Neural cell (in vitro differentiated cells): ENCODE measurements around the gene ALDH16A1.

Experiments used
- EZH2 ChIP-seq: fragments of 200-600, 300-800 bp; shearing (Covaris generic), sonication (generic); IDR thresholded peaks from 2 replicates; pipeline ENCODE4 v1.6.1; 2014; ENCODE audit warnings: antibody characterized with exemption, low read length, borderline replicate concordance, mild to moderate bottlenecking; ENCODE audit not compliant: insufficient read depth, poor library complexity, severe bottlenecking
- POLR2AphosphoS5 ChIP-seq: IDR thresholded peaks from 2 replicates; pipeline ENCODE4 v1.6.1; 2012
- TAF1 ChIP-seq: IDR thresholded peaks from 2 replicates; pipeline ENCODE4 v1.6.1; 2012; ENCODE audit warnings: low read depth
- TF ChIP-seq, protein P1 (sequence below): fragments of 450-650 bp; IDR thresholded peaks from 2 replicates; pipeline ENCODE4 v1.5.1; 2014; ENCODE audit warnings: antibody characterized with exemption, mild to moderate bottlenecking, moderate library complexity; ENCODE audit not compliant: poor library complexity, severe bottlenecking

DNA sequence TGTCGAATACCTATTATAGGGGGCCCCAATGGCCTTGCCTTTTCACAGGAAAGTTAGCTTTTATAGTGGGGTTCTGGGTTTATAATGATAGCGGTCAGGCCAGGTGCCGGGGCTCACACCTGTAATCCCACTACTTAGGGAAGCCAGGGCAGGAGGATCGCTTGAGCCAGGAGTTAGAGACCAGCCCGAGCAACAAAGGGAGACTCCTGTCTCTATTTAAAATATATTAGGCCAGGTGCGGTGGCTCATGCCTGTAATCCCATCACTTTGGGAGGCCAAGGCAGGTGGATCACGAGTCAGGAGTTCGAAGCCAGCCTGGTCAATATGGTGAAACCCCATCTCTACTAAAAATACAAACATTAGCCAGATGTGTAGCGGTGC lies 50.5 kb downstream of the ALDH16A1 start:
- TF ChIP-seq, protein P1, sequence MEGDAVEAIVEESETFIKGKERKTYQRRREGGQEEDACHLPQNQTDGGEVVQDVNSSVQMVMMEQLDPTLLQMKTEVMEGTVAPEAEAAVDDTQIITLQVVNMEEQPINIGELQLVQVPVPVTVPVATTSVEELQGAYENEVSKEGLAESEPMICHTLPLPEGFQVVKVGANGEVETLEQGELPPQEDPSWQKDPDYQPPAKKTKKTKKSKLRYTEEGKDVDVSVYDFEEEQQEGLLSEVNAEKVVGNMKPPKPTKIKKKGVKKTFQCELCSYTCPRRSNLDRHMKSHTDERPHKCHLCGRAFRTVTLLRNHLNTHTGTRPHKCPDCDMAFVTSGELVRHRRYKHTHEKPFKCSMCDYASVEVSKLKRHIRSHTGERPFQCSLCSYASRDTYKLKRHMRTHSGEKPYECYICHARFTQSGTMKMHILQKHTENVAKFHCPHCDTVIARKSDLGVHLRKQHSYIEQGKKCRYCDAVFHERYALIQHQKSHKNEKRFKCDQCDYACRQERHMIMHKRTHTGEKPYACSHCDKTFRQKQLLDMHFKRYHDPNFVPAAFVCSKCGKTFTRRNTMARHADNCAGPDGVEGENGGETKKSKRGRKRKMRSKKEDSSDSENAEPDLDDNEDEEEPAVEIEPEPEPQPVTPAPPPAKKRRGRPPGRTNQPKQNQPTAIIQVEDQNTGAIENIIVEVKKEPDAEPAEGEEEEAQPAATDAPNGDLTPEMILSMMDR: no peak
- TF ChIP-seq TAF1 (no peak), EZH2 (no peak), POLR2AphosphoS5 (no peak)
